Ascending aorta (tissue), 2 donors: Measurements from ENCODE around the gene TDRD7. TPM values are rescaled to one million over a fixed set of nuclear protein-coding genes. Genes with fewer than 3 reads are reported as not detected.

ENCODE experiments used
- DNase-seq, 2 donors: peaks; one replicate each; pipeline ENCODE4 v3.0.0-alpha.2; 2019; ENCODE audit warnings: low spot score in 2 of 2
- H3K27ac ChIP-seq, 2 donors: fragments of 200-600 bp; sonication (generic); one replicate each; pipeline ENCODE4 v1.5.1; 2016 to 2017; ENCODE audit warnings: mild to moderate bottlenecking in 1 of 2
- H3K27me3 ChIP-seq: fragments of 200-600 bp; sonication (generic); one replicate; pipeline ENCODE4 v1.5.1; 2017
- H3K36me3 ChIP-seq, 2 donors: fragments of 200-600 bp; sonication (generic); one replicate each; pipeline ENCODE4 v1.5.1; 2016
- H3K4me1 ChIP-seq, 2 donors: fragments of 200-600 bp; sonication (generic); one replicate each; pipeline ENCODE4 v1.5.1; 2016 to 2017; ENCODE audit warnings: mild to moderate bottlenecking in 1 of 2
- H3K4me3 ChIP-seq, 2 donors: fragments of 200-600 bp; sonication (generic); one replicate each; pipeline ENCODE4 v1.5.1; 2016 to 2017; ENCODE audit warnings: mild to moderate bottlenecking in 1 of 2
- H3K9me3 ChIP-seq, 2 donors: fragments of 200-600 bp; sonication (generic); one replicate each; pipeline ENCODE4 v1.5.1; 2016
- intact Hi-C: fragments of 100-400 bp; cut with DNase I; formaldehyde crosslinking; loops from one replicate; pipeline ENCODE4 v1.15.1; 2023
- total RNA-seq: library from RNA; depleted of rRNA; stranded (reverse); fragments of >200 nt; gene quantifications from one replicate; pipeline ENCODE4 v1.1.0, GENCODE V29; 2016
- TF ChIP-seq, protein P1 (sequence below), 3 experiments: fragments of 200-600 bp in 2 of 3; fragments of 450-650 bp in 1 of 3; sonication (generic) in 2 of 3; IDR thresholded peaks; one replicate each; pipeline ENCODE4 v1.5.1; 2016 to 2019; ENCODE audit warnings: antibody characterized with exemption in 3 of 3, mild to moderate bottlenecking in 1 of 3, moderate library complexity in 1 of 3

The TDRD7 gene
- total RNA-seq, 1 donor from 2014 or later, result 3.0 TPM

DNA sequence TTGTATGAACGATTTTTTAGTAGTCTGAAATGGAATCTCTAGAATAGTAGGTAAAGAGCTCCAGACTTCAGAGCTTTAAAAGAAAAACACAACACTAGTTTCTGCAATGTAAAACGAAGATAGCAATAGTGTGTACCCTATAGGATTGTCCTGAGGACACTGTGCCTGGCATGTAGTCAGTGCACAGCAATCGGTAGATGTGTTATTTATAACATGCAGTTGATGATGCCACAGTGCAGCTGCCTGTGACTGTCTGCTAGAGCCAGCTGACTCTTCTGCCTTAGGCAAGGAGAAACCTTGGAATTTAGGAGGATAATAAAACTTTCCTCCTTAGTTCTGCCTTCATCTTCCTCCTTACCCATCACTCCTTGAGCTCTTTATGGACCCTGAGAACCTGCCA lies 61.8 kb downstream of the TDRD7 start:
- TF ChIP-seq, protein P1, sequence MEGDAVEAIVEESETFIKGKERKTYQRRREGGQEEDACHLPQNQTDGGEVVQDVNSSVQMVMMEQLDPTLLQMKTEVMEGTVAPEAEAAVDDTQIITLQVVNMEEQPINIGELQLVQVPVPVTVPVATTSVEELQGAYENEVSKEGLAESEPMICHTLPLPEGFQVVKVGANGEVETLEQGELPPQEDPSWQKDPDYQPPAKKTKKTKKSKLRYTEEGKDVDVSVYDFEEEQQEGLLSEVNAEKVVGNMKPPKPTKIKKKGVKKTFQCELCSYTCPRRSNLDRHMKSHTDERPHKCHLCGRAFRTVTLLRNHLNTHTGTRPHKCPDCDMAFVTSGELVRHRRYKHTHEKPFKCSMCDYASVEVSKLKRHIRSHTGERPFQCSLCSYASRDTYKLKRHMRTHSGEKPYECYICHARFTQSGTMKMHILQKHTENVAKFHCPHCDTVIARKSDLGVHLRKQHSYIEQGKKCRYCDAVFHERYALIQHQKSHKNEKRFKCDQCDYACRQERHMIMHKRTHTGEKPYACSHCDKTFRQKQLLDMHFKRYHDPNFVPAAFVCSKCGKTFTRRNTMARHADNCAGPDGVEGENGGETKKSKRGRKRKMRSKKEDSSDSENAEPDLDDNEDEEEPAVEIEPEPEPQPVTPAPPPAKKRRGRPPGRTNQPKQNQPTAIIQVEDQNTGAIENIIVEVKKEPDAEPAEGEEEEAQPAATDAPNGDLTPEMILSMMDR (IDR thresholded peaks at IDR 0.05), result no peak
- DNase-seq, result no peak
- Histone ChIP-seq H3K36me3 (peaks cover 15 to 20% of the 10 kb centered on the region in 2 donors), H3K27ac (no peak overlapping the region), H3K4me1 (peaks cover 0 to 10% of the 10 kb centered on the region in 2 donors), H3K9me3 (no peaks in the 10 kb centered on the region), H3K27me3 (no peaks in the 10 kb centered on the region), H3K4me3 (no peak overlapping the region)
- intact Hi-C loops, result no loop called here

DNA sequence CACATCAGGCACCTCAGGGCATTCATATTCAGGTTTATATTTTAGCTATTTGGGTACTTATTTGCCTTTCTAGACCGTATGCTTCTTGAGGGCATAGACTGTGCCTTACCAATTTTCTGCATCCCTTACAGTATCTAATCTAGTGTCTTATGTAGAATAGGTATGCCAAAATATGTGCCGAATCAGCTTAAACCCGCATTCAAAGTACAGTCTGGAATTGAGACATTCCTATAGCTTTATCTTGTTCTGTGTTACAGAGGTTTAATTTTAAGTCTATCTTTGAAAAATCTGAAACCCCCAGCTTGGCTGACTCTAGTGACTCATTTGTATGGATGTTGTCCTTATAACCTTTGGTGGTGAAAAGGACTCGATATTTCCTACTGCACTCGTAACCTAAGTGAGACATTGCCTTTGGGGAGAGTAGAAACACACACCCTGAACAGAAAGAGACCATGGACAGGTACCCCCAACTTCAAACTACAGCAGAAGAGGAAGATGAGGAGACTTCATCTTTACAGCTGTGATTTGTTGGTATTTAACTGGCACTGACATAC lies 62.6 kb downstream of the TDRD7 start:
- Histone ChIP-seq H3K9me3 (no peaks in the 10 kb centered on the region), H3K4me3 (no peak overlapping the region), H3K36me3 (peaks cover 15 to 20% of the 10 kb centered on the region in 2 donors), H3K27me3 (no peaks in the 10 kb centered on the region), H3K27ac (no peak overlapping the region), H3K4me1 (peaks cover 0 to 7% of the 10 kb centered on the region in 2 donors)
- TF ChIP-seq, protein P1 (IDR thresholded peaks at IDR 0.05), result no peak
- no peak for DNase-seq
- intact Hi-C loops, result no loop called here

DNA sequence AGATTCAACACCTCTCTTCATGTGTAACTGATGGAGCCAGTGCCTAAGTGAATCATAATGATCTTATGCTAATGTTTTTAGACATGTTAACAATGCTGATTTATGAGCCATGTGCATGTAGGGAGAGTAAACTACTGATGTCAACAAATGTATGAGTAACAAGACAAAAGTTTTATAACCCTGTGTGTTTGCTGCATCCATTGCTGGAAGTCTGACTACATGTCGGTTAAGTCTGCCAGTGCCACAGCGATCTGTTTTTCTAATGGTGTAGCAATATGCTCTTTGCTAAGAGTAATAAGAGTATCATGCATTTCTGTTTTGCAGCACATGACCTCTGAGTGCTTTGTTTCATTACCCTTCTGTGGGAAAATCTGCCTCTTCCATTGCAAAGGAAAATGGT lies 63.2 kb downstream of the TDRD7 start:
- no peak for DNase-seq
- TF ChIP-seq, protein P1 (IDR thresholded peaks at IDR 0.05), result no peak
- Histone ChIP-seq H3K27me3 (no peaks in the 10 kb centered on the region), H3K27ac (no peak overlapping the region), H3K36me3 (peaks cover 15 to 20% of the 10 kb centered on the region in 2 donors), H3K9me3 (no peaks in the 10 kb centered on the region), H3K4me1 (peaks cover 0 to 6% of the 10 kb centered on the region in 2 donors), H3K4me3 (no peak overlapping the region)
- intact Hi-C loops, result no loop called here

DNA sequence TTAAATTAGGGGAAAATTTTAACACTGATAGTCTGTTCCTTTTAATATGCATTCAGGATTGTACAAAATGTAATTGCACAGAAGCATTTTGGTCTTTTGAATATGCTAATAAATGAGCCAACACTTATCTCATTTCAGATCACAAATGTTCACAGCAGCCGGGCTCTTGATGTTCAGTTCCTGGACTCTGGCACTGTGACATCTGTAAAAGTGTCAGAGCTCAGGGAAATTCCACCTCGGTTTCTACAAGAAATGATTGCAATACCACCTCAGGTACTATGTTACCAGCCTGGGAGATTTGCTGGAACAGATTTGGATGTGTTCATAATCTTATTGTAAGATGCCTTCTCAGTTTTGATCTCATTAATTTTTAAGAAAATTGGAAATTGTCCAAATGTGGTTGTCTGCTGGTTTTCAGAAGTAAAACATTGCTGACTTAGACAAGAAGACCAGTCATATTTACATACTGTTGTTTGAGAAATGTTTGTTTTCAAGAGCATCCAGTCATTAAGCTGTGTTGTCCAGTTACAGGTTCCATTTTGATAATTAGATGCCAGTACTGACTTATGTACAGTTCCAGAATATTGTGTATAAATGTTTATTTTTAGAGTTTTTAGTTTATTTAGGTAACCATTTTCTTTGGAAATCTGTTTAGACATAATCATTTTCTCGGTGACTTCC lies 66.5 kb downstream of the TDRD7 start:
- no peaks in the 10 kb centered on the region for H3K9me3 ChIP-seq
- peaks cover 23 to 34% of the 10 kb centered on the region in 2 donors for H3K36me3 ChIP-seq
- intact Hi-C loops, result no loop called here
- H3K27ac ChIP-seq, result no peak overlapping the region
- H3K4me1 ChIP-seq, result peaks cover 0 to 6% of the 10 kb centered on the region in 2 donors
- no peak for DNase-seq
- H3K4me3 ChIP-seq, result no peak overlapping the region
- no peaks in the 10 kb centered on the region for H3K27me3 ChIP-seq
- TF ChIP-seq, protein P1 (IDR thresholded peaks at IDR 0.05), result no peak

DNA sequence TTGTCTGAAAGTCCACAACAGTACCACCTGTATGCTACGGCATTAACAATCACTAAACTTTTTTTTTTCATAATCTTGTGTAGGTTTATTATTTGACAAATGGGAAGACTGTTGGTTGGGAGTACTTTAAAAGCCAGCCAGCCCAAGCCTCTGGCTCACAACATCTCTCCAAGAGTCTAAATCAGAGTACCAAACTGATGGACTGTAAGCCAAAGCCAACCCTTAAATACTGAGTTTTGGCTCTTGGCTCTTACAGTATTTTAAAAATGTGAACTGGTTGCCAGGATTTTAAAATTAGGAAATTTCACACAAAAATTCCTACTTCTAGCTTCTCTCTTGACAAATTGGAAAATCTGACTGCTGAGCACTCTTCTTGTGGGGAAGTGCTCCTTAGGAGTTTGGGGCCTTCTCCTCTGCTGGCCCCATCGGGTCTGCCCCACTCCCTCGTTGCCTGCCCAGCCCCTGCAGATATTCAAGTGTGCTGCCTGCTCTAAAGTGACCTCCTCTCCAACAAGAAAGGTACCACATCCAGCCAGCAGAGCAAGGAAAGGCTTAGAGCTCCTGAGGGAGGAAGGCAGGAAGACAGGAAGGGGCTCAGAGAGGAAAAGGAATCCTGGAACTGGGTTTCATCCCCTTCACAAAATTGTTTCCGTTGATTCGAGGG lies 67.7 kb downstream of the TDRD7 start:
- DNase-seq, result no peak
- intact Hi-C loops, result no loop called here
- Histone ChIP-seq H3K27ac (peak overlapping the region; percentile 39 to 72), H3K4me3 (no peak overlapping the region), H3K9me3 (no peaks in the 10 kb centered on the region), H3K27me3 (no peaks in the 10 kb centered on the region), H3K4me1 (peaks cover 0 to 6% of the 10 kb centered on the region in 2 donors), H3K36me3 (peaks cover 18 to 26% of the 10 kb centered on the region in 2 donors)
- TF ChIP-seq, protein P1 (IDR thresholded peaks at IDR 0.05), result no peak
